ENCODE data around the gene HBG1.

DNA sequence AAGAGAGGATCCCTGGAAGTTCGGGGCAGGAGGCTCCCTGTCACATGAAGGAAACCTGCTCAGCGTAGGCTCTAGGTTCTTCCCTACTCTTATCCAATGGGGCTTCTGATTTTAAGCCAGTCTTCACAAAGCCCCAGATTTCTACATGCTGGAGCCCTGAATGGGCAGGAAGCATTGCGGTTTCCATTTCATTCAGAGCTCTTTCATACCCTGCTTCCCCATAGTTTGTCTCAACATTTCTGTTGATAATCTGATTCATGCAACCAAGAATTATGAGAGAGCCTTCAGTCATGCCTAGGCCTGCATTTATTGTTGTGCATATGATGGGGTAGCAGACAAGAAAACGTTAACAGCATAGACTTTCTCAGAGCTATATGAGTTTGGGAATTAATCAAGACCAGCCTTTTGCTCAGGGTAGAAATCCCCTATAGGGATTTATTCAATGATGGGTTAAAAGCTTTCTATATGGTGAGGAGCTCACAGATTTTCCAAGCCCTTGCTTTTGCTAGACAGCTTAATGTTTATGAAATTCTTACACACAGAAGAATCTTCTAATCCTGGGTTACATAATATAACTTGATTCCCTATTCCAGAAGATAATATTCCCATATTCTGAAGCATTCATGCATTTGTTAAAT lies 36.2 kb upstream of the HBG1 start:
- TF ChIP-seq POLR2AphosphoS5 (IDR thresholded peaks at IDR 0.05) (no peak), EP300 (IDR thresholded peaks at IDR 0.05) (no peak)
- TF ChIP-seq, protein P1, sequence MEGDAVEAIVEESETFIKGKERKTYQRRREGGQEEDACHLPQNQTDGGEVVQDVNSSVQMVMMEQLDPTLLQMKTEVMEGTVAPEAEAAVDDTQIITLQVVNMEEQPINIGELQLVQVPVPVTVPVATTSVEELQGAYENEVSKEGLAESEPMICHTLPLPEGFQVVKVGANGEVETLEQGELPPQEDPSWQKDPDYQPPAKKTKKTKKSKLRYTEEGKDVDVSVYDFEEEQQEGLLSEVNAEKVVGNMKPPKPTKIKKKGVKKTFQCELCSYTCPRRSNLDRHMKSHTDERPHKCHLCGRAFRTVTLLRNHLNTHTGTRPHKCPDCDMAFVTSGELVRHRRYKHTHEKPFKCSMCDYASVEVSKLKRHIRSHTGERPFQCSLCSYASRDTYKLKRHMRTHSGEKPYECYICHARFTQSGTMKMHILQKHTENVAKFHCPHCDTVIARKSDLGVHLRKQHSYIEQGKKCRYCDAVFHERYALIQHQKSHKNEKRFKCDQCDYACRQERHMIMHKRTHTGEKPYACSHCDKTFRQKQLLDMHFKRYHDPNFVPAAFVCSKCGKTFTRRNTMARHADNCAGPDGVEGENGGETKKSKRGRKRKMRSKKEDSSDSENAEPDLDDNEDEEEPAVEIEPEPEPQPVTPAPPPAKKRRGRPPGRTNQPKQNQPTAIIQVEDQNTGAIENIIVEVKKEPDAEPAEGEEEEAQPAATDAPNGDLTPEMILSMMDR (IDR thresholded peaks at IDR 0.05) = no peak

All from suprapubic skin (tissue), 4 donors.